HG02981 (cell line): ENCODE results near the gene TRIOBP.

ENCODE experiments used
- ATAC-seq: cut with Tn5 transposase; IDR thresholded peaks from one replicate; pipeline ENCODE4 v1.9.1; 2021; ENCODE audit warnings: mild to moderate bottlenecking, moderate library complexity; ENCODE audit not compliant: unreplicated experiment

Gene TRIOBP

GRCh38 chr22:37726241-37726887 lies 29.5 kb downstream of the TRIOBP start:
- no peak for ATAC-seq

GRCh38 chr22:37728620-37729019 lies 31.8 kb downstream of the TRIOBP start:
- ATAC-seq: no peak

GRCh38 chr22:37731804-37732471 lies 35.1 kb downstream of the TRIOBP start:
- ATAC-seq: no peak

- no peak for ATAC-seq
Measured at GRCh38 chr22:37732699-37733607, 36.1 kb downstream of the TRIOBP start.

GRCh38 chr22:37733625-37734401 lies 37.0 kb downstream of the TRIOBP start:
- ATAC-seq: no peak

GRCh38 chr22:37734402-37734700 lies 37.5 kb downstream of the TRIOBP start:
- no peak for ATAC-seq

- no peak for ATAC-seq
Measured at GRCh38 chr22:37734964-37735451, 38.2 kb downstream of the TRIOBP start.

GRCh38 chr22:37739035-37739434 lies 42.2 kb downstream of the TRIOBP start:
- ATAC-seq: no peak

- ATAC-seq: no peak
Measured at GRCh38 chr22:37739611-37740049, 42.8 kb downstream of the TRIOBP start.

- ATAC-seq: no peak
Measured at GRCh38 chr22:37740455-37741311, 43.8 kb downstream of the TRIOBP start.

- ATAC-seq: no peak
Measured at GRCh38 chr22:37741312-37741795, 44.5 kb downstream of the TRIOBP start.

- no peak for ATAC-seq
Measured at GRCh38 chr22:37742376-37743171, 45.7 kb downstream of the TRIOBP start.

- no peak for ATAC-seq
Measured at GRCh38 chr22:37744589-37744988, 47.7 kb downstream of the TRIOBP start.

- ATAC-seq: peak; percentile 55
Measured at GRCh38 chr22:37745548-37746365, 48.9 kb downstream of the TRIOBP start.

- peak; percentile 21 for ATAC-seq
Measured at GRCh38 chr22:37746366-37747079, 49.7 kb downstream of the TRIOBP start.

GRCh38 chr22:37747080-37747714 lies 50.3 kb downstream of the TRIOBP start:
- ATAC-seq: no peak

GRCh38 chr22:37747715-37748100 lies 50.9 kb downstream of the TRIOBP start:
- ATAC-seq: no peak
